Measurements from ENCODE around the gene RALGAPA1. TPM values are rescaled to one million over a fixed set of nuclear protein-coding genes. Genes with fewer than 3 reads are reported as not detected.

RALGAPA1 gene
- total and polyA plus RNA-seq, 2 of the 13 experiments (the other 11 are each of a cell fraction or from before 2014, with no cell fraction given), result 65.0 to 89.2 TPM

DNA sequence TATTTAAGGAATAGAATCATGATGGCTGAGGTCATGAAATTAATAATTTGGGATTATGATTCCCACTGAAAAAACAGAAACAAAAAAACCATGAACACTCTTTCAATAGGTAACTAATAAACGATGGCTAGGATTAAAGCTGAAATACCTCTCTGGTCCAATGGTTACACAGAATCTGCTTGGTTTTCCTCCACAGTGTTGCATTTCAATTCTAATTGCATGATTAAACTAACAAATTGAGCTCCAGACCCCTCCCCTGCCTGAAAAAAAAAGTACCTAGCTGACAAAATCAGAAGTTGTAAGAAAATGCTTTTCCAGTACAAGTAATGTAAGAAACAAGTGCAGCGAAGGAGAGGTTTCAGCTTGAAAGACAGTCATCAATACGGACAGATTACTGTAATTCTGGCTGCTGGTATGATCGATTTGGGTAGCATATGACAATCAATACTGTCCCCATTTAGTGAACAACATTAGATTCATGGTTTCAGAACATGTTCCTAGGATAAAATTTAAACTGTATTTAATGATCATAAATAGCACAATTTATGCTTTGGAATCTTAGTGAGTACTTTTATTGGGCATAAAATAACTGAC is 243.1 kb downstream of the RALGAPA1 start (continued):
- TF ChIP-seq CCDC6 (CRISPR knock-in tag; IDR thresholded peaks at IDR 0.05), result no peak
- TF ChIP-seq HNRNPUL1 (IDR thresholded peaks at IDR 0.05; ENCODE audit: low read depth, low read length), result 0 out of 2 replicates have a peak, but pooled peaks have one; percentile 20
- no peak for TF ChIP-seq ZFP36 (IDR thresholded peaks at IDR 0.05; ENCODE audit: borderline replicate concordance, low read depth, low read length, partially characterized antibody)
- TF ChIP-seq, protein P1, sequence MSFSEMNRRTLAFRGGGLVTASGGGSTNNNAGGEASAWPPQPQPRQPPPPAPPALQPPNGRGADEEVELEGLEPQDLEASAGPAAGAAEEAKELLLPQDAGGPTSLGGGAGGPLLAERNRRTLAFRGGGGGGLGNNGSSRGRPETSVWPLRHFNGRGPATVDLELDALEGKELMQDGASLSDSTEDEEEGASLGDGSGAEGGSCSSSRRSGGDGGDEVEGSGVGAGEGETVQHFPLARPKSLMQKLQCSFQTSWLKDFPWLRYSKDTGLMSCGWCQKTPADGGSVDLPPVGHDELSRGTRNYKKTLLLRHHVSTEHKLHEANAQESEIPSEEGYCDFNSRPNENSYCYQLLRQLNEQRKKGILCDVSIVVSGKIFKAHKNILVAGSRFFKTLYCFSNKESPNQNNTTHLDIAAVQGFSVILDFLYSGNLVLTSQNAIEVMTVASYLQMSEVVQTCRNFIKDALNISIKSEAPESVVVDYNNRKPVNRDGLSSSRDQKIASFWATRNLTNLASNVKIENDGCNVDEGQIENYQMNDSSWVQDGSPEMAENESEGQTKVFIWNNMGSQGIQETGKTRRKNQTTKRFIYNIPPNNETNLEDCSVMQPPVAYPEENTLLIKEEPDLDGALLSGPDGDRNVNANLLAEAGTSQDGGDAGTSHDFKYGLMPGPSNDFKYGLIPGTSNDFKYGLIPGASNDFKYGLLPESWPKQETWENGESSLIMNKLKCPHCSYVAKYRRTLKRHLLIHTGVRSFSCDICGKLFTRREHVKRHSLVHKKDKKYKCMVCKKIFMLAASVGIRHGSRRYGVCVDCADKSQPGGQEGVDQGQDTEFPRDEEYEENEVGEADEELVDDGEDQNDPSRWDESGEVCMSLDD (CRISPR knock-in tag; IDR thresholded peaks at IDR 0.05; ENCODE audit: borderline replicate concordance), result no peak
- no peak for TF ChIP-seq KAT2B (IDR thresholded peaks at IDR 0.05; ENCODE audit: borderline replicate concordance, low read depth, low read length)
- no peak for TF ChIP-seq TBX3 (IDR thresholded peaks at IDR 0.05; ENCODE audit: borderline replicate concordance)
- no peak for TF ChIP-seq PAXIP1 (CRISPR knock-in tag; conservative IDR thresholded peaks at IDR 0.05)
- TF ChIP-seq ZNF180 (CRISPR knock-in tag; IDR thresholded peaks at IDR 0.05; ENCODE audit: borderline replicate concordance, low read depth), result no peak
- TF ChIP-seq STAG1 (CRISPR knock-in tag; IDR thresholded peaks at IDR 0.05), result no peak
- no peak for TF ChIP-seq ZNF605 (CRISPR knock-in tag; IDR thresholded peaks at IDR 0.05)
